Right lobe of liver (tissue), 6 donors: ENCODE measurements around the gene IL37. TPM values are rescaled to one million over a fixed set of nuclear protein-coding genes. Genes with fewer than 3 reads are reported as not detected.

Experiments used
- ATAC-seq, 4 donors: fragments of 200-7000 bp; cut with Tn5 transposase; one replicate each; pipeline ENCODE4 v1.9.1; 2020; ENCODE audit warnings: mild to moderate bottlenecking in 4 of 4, moderate library complexity in 4 of 4
- DNase-seq, 3 donors: peaks; one replicate each; pipeline ENCODE4 v3.0.0-alpha.2; 2020
- H3K27ac ChIP-seq, 3 donors: fragments of 200-600 bp; one replicate each; pipeline ENCODE4 v1.8.0; 2022
- H3K27me3 ChIP-seq, 2 donors: fragments of 200-600 bp; one replicate each; pipeline ENCODE4 v1.8.0; 2022
- H3K36me3 ChIP-seq, 4 donors: fragments of 200-600 bp; sonication (generic) in 1 of 4; one replicate each; pipeline versions ENCODE4 v1.5.1 to v1.8.0; 2017 to 2022; ENCODE audit warnings: control low read depth in 1 of 4
- H3K4me1 ChIP-seq, 4 donors: fragments of 200-600 bp; sonication (generic) in 1 of 4; one replicate each; pipeline versions ENCODE4 v1.5.1 to v1.8.0; 2017 to 2022; ENCODE audit warnings: control low read depth in 1 of 4
- H3K4me3 ChIP-seq, 3 donors: fragments of 200-600 bp; one replicate each; pipeline ENCODE4 v1.8.0; 2022
- H3K9me3 ChIP-seq, 4 donors: fragments of 200-600 bp; sonication (generic) in 1 of 4; one replicate each; pipeline versions ENCODE4 v1.5.1 to v1.8.0; 2017 to 2022; ENCODE audit warnings: control low read depth in 1 of 4
- POLR2A ChIP-seq: fragments of 450-650 bp; IDR thresholded peaks from one replicate; pipeline ENCODE4 v1.6.1; 2017; ENCODE audit warnings: antibody characterized with exemption, mild to moderate bottlenecking
- WGBS: methylation state at CpG from one replicate; pipeline ENCODE4 v1.1.6; 2018; ENCODE audit warnings: low coverage, low lambda C conversion rate; ENCODE audit not compliant: insufficient coverage; ENCODE audit errors: missing lambda C conversion rate; 5-methylcytosine and 5-hydroxymethylcytosine counted together
- intact Hi-C, 2 donors: fragments of 100-400 bp; cut with DNase I; formaldehyde crosslinking; loops; one replicate each; pipeline versions ENCODE4 v1.11.2 to v1.14.1; 2022
- total RNA-seq, 6 experiments: library from RNA; depleted of rRNA in 2 of 6; stranded (reverse); fragments of >200 nt in 2 of 6; fragmentation: NEBNext Ultra II Directional in 3 of 6; extraction: Animal tissue kit (Norgen Biotek cat#: 25700) in 3 of 6; gene quantifications; one replicate each; pipeline versions ENCODE4 v1.1.0 to v1.2.4, GENCODE V29; 2016 to 2023
- TF ChIP-seq, protein P1 (sequence below), 4 donors: fragments of 200-600 bp in 3 of 4; fragments of 450-650 bp in 1 of 4; IDR thresholded peaks; one replicate each; pipeline versions ENCODE4 v1.5.1 to v1.8.0; 2016 to 2022; ENCODE audit warnings: antibody characterized with exemption in 4 of 4, mild to moderate bottlenecking in 2 of 4
- donor health status: DM: no; HTN: yes; CAD: no.
- donor health status: DM: no; HTN: no; CAD: no.
- donor health status: DM: no; HTN: no; CAD: no.
- donor health status: DM: no; HTN: yes; CAD: no.
- donor health status: DM: no; HTN: yes; CAD: no.

IL37 gene
- total RNA-seq, 6 experiments from 2014 or later = not detected

GRCh38 chr2:112877423-112877822 is 33.5 kb upstream of the IL37 start:
- Histone ChIP-seq H3K27ac (no peak overlapping the region), H3K4me3 (no peak overlapping the region), H3K27me3 (no peaks in the 10 kb centered on the region), H3K4me1 (no peaks in the 10 kb centered on the region), H3K9me3 (no peaks in the 10 kb centered on the region), H3K36me3 (no peaks in the 10 kb centered on the region)
- 92% methylated on average over 4 of the region's 6 CpGs for WGBS
- ATAC-seq (no peak), DNase-seq (no peak)
- TF ChIP-seq, protein P1, sequence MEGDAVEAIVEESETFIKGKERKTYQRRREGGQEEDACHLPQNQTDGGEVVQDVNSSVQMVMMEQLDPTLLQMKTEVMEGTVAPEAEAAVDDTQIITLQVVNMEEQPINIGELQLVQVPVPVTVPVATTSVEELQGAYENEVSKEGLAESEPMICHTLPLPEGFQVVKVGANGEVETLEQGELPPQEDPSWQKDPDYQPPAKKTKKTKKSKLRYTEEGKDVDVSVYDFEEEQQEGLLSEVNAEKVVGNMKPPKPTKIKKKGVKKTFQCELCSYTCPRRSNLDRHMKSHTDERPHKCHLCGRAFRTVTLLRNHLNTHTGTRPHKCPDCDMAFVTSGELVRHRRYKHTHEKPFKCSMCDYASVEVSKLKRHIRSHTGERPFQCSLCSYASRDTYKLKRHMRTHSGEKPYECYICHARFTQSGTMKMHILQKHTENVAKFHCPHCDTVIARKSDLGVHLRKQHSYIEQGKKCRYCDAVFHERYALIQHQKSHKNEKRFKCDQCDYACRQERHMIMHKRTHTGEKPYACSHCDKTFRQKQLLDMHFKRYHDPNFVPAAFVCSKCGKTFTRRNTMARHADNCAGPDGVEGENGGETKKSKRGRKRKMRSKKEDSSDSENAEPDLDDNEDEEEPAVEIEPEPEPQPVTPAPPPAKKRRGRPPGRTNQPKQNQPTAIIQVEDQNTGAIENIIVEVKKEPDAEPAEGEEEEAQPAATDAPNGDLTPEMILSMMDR (IDR thresholded peaks at IDR 0.05) = no peak
- no peak for TF ChIP-seq POLR2A
- intact Hi-C loops = no loop called here

GRCh38 chr2:112879491-112880041 is 31.4 kb upstream of the IL37 start:
- no peak for ATAC-seq
- no peaks in the 10 kb centered on the region for H3K36me3 ChIP-seq
- H3K4me1 ChIP-seq = no peaks in the 10 kb centered on the region
- H3K27ac ChIP-seq = no peak overlapping the region
- DNase-seq = no peak
- no peak for TF ChIP-seq POLR2A
- TF ChIP-seq, protein P1 (IDR thresholded peaks at IDR 0.05) = no peak
- no peak overlapping the region for H3K4me3 ChIP-seq
- no peaks in the 10 kb centered on the region for H3K9me3 ChIP-seq
- H3K27me3 ChIP-seq = no peaks in the 10 kb centered on the region
- WGBS = no CpG with 5 or more reads among the region's 6 CpGs
- intact Hi-C loops = loop anchor here (5.0 to 10.0 kb wide), 2 partner anchors 135 to 137 kb away; no protein-coding TSS in a partner anchor

GRCh38 chr2:112880091-112880531 is 30.9 kb upstream of the IL37 start:
- H3K9me3 ChIP-seq = no peaks in the 10 kb centered on the region
- H3K4me3 ChIP-seq = no peak overlapping the region
- intact Hi-C loops = loop anchor here (5.0 to 10.0 kb wide), 2 partner anchors 135 to 138 kb away; no protein-coding TSS in a partner anchor
- H3K4me1 ChIP-seq = peaks cover 0 to 4% (median 0%) of the 10 kb centered on the region in 4 donors
- 50% methylated on average over 1 of the region's 5 CpGs for WGBS
- no peaks in the 10 kb centered on the region for H3K27me3 ChIP-seq
- no peak for ATAC-seq
- no peaks in the 10 kb centered on the region for H3K36me3 ChIP-seq
- no peak for DNase-seq
- no peak for TF ChIP-seq POLR2A
- TF ChIP-seq, protein P1 (IDR thresholded peaks at IDR 0.05) = no peak
- no peak overlapping the region for H3K27ac ChIP-seq

GRCh38 chr2:112880696-112881095 is 30.3 kb upstream of the IL37 start:
- Histone ChIP-seq H3K4me3 (no peak overlapping the region), H3K4me1 (peaks cover 0 to 5% (median 0%) of the 10 kb centered on the region in 4 donors), H3K36me3 (no peaks in the 10 kb centered on the region), H3K27ac (no peak overlapping the region), H3K27me3 (no peaks in the 10 kb centered on the region), H3K9me3 (no peaks in the 10 kb centered on the region)
- no peak for TF ChIP-seq POLR2A
- TF ChIP-seq, protein P1 (IDR thresholded peaks at IDR 0.05) = no peak
- ATAC-seq = no peak
- DNase-seq = no peak
- intact Hi-C loops = loop anchor here (5.0 to 10.0 kb wide), 2 partner anchors 136 to 138 kb away; no protein-coding TSS in a partner anchor
- 41% methylated on average over 6 of the region's 7 CpGs for WGBS
